ENCODE measurements around the gene TSPAN6. TPM values are rescaled to one million over a fixed set of nuclear protein-coding genes. Genes with fewer than 3 reads are reported as not detected.

Gene TSPAN6
- total and polyA plus RNA-seq, 8 donors, result 9.5 to 57.1 (median 19.8) TPM; not detected in 1

GRCh38 chrX:100674705-100675104 is 38.1 kb upstream of the TSPAN6 start:
- H3K4me3 ChIP-seq, result no peak overlapping the region
- H3K4me1 ChIP-seq, result no peaks in the 10 kb centered on the region
- WGBS, 5 donors, result 44 to 58% (median 54%) methylated on average over 2 of the region's 2 CpGs
- H3K27ac ChIP-seq, result no peak overlapping the region
- no peaks in the 10 kb centered on the region for H3K27me3 ChIP-seq
- TF ChIP-seq POLR2A (IDR thresholded peaks at IDR 0.05) (no peak), EP300 (IDR thresholded peaks at IDR 0.05) (no peak), POLR2AphosphoS5 (IDR thresholded peaks at IDR 0.05) (no peak)
- TF ChIP-seq, protein P1, sequence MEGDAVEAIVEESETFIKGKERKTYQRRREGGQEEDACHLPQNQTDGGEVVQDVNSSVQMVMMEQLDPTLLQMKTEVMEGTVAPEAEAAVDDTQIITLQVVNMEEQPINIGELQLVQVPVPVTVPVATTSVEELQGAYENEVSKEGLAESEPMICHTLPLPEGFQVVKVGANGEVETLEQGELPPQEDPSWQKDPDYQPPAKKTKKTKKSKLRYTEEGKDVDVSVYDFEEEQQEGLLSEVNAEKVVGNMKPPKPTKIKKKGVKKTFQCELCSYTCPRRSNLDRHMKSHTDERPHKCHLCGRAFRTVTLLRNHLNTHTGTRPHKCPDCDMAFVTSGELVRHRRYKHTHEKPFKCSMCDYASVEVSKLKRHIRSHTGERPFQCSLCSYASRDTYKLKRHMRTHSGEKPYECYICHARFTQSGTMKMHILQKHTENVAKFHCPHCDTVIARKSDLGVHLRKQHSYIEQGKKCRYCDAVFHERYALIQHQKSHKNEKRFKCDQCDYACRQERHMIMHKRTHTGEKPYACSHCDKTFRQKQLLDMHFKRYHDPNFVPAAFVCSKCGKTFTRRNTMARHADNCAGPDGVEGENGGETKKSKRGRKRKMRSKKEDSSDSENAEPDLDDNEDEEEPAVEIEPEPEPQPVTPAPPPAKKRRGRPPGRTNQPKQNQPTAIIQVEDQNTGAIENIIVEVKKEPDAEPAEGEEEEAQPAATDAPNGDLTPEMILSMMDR (IDR thresholded peaks at IDR 0.05), result no peak
- DNase-seq, result no peak
- intact Hi-C loops (cut with DNase I; ENCODE audit: low total_unique reads), result no loop called here
- H3K9me3 ChIP-seq, result no peaks in the 10 kb centered on the region
- H3K36me3 ChIP-seq, result peaks cover 0 to 12% (median 3%) of the 10 kb centered on the region in 4 donors

DNA sequence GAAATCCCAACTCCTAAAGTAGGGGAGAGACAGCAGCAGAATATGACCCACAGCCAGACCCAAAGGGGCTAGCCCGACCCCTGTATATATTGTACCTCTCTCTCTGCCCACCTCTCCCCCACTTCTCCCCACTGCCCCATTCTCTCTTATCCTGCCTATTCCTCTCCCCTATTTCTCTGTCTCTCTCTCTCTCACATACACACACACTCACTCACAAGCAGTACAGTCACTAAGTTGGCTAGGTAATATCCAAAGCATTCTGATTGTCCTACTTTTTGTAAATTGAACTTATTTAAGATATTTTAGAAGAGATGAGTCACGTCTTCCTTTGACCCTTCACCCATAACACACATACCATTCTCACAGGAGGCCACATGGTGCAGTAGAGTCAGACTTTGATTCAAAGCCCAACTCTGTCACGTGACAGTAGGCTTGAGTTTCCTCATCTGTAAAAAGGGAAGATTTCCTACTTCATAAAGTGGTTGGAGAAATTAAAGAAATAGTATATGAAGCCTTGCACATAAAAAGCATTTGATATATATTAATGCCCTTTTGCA is 36.9 kb upstream of the TSPAN6 start:
- no peaks in the 10 kb centered on the region for H3K4me1 ChIP-seq
- no peak overlapping the region for H3K27ac ChIP-seq
- no peaks in the 10 kb centered on the region for H3K27me3 ChIP-seq
- H3K4me3 ChIP-seq, result no peak overlapping the region
- no peaks in the 10 kb centered on the region for H3K9me3 ChIP-seq
- no peak for DNase-seq
- intact Hi-C loops (cut with DNase I; ENCODE audit: low total_unique reads), result no loop called here
- WGBS, 5 donors, result 54 to 83% (median 74%) methylated on average over 3 of the region's 3 CpGs
- TF ChIP-seq, protein P1 (IDR thresholded peaks at IDR 0.05), result no peak
- no peak for TF ChIP-seq POLR2A (IDR thresholded peaks at IDR 0.05)
- TF ChIP-seq POLR2AphosphoS5 (IDR thresholded peaks at IDR 0.05), result no peak
- TF ChIP-seq EP300 (IDR thresholded peaks at IDR 0.05), result no peak
- H3K36me3 ChIP-seq, result peaks cover 0 to 12% (median 3%) of the 10 kb centered on the region in 4 donors

GRCh38 chrX:100672966-100673365 is 36.4 kb upstream of the TSPAN6 start:
- WGBS, 5 donors, result 41 to 93% (median 58%) methylated on average over 3 of the region's 3 CpGs
- intact Hi-C loops (cut with DNase I; ENCODE audit: low total_unique reads), result no loop called here
- H3K27me3 ChIP-seq, result no peaks in the 10 kb centered on the region
- H3K9me3 ChIP-seq, result no peaks in the 10 kb centered on the region
- H3K4me1 ChIP-seq, result no peaks in the 10 kb centered on the region
- DNase-seq, result no peak
- peaks cover 0 to 7% (median 3%) of the 10 kb centered on the region in 4 donors for H3K36me3 ChIP-seq
- no peak overlapping the region for H3K27ac ChIP-seq
- TF ChIP-seq EP300 (IDR thresholded peaks at IDR 0.05) (no peak), POLR2AphosphoS5 (IDR thresholded peaks at IDR 0.05) (no peak), POLR2A (IDR thresholded peaks at IDR 0.05) (no peak)
- TF ChIP-seq, protein P1 (IDR thresholded peaks at IDR 0.05), result no peak
- H3K4me3 ChIP-seq, result no peak overlapping the region

DNA sequence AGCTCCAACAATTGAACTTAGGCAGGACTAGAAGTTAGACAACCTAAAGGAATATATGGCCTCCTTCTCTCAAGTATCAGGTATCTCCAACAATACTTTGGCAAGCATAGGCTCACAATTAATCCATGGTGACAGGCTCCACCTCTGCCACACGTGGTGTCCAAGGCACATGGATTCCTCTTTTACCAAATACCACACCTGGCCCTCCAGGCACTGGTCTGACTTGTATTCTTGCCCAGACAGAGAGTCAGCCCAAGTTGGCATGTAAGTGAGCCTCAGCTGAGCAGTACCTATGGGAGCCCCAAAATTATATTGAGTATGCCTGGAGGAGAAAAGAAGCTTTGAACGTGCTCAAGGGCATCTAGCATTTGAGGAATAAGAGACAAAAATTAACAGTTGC is 27.0 kb upstream of the TSPAN6 start:
- Histone ChIP-seq H3K36me3 (no peaks in the 10 kb centered on the region), H3K27ac (no peak overlapping the region), H3K4me3 (no peak overlapping the region), H3K4me1 (peaks cover 0 to 8% (median 4%) of the 10 kb centered on the region in 4 donors), H3K9me3 (no peaks in the 10 kb centered on the region), H3K27me3 (peaks cover 0 to 4% (median 0%) of the 10 kb centered on the region in 3 donors)
- intact Hi-C loops (cut with DNase I; ENCODE audit: low total_unique reads), result no loop called here
- no peak for TF ChIP-seq POLR2AphosphoS5 (IDR thresholded peaks at IDR 0.05)
- no peak for DNase-seq
- 41 to 72% (median 47%) methylated on average over 2 of the region's 2 CpGs for WGBS, 5 donors

DNA sequence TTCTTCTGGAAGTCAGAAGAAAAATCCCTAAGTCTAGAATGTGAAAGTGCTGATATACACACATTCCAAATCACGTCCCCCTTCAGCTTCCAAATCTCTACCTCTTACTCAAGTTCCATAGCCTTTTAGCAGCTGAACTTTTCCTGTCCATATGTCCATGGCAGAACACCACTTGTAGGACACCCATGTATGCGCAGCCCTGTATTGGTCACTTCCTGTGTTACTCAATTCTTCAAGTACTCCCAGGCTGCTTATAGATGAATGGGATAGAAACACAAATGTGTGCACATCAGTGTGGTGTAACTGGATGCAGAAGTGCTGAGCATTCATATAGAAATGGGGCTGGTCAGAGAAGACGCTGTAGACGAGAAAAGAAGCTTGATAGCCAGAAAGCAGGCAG is 26.2 kb upstream of the TSPAN6 start:
- Histone ChIP-seq H3K27ac (no peak overlapping the region), H3K27me3 (peaks cover 0 to 4% (median 0%) of the 10 kb centered on the region in 3 donors), H3K4me3 (no peak overlapping the region), H3K4me1 (peaks cover 0 to 8% (median 4%) of the 10 kb centered on the region in 4 donors), H3K36me3 (no peaks in the 10 kb centered on the region), H3K9me3 (no peaks in the 10 kb centered on the region)
- no peak for DNase-seq
- 80 to 90% (median 85%) methylated on average over 4 of the region's 4 CpGs for WGBS, 5 donors
- intact Hi-C loops (cut with DNase I; ENCODE audit: low total_unique reads), result no loop called here
- TF ChIP-seq, protein P1 (IDR thresholded peaks at IDR 0.05), result no peak
- no peak for TF ChIP-seq EP300 (IDR thresholded peaks at IDR 0.05)
- no peak for TF ChIP-seq POLR2AphosphoS5 (IDR thresholded peaks at IDR 0.05)
- no peak for TF ChIP-seq POLR2A (IDR thresholded peaks at IDR 0.05)
